Esophagus (tissue), 2 donors: ENCODE data around the gene CDK1. TPM values are rescaled to one million over a fixed set of nuclear protein-coding genes. Genes with fewer than 3 reads are reported as not detected.

Source experiments
- H3K27ac ChIP-seq, 2 donors: one replicate each; pipeline ENCODE4 v1.5.1; 2013; ENCODE audit warnings: low read depth in 2 of 2, mild to moderate bottlenecking in 2 of 2, inconsistent platforms in 1 of 2, low read length in 1 of 2, moderate library complexity in 1 of 2
- H3K27me3 ChIP-seq, 2 donors: one replicate each; pipeline ENCODE4 v1.6.1; 2013; ENCODE audit warnings: low read length in 2 of 2, control low read depth in 1 of 2, mild to moderate bottlenecking in 1 of 2; ENCODE audit not compliant: insufficient read depth in 2 of 2, control insufficient read depth in 1 of 2
- H3K36me3 ChIP-seq, 2 donors: one replicate each; pipeline ENCODE4 v1.6.1; 2013; ENCODE audit warnings: low read length in 1 of 2; ENCODE audit not compliant: control insufficient read depth in 2 of 2, insufficient read depth in 2 of 2
- H3K4me1 ChIP-seq, 2 donors: one replicate each; pipeline ENCODE4 v1.6.1; 2013; ENCODE audit warnings: low read length in 1 of 2; ENCODE audit not compliant: control insufficient read depth in 2 of 2, insufficient read depth in 2 of 2
- H3K4me3 ChIP-seq, 2 donors: one replicate each; pipeline ENCODE4 v1.5.1; 2013; ENCODE audit warnings: low read length in 2 of 2, mild to moderate bottlenecking in 2 of 2, low read depth in 1 of 2, moderate library complexity in 1 of 2
- H3K9me3 ChIP-seq, 2 donors: one replicate each; pipeline ENCODE4 v1.6.1; 2013; ENCODE audit warnings: mild to moderate bottlenecking in 2 of 2, low read depth in 1 of 2, low read length in 1 of 2, moderate library complexity in 1 of 2; ENCODE audit not compliant: control insufficient read depth in 2 of 2, insufficient read depth in 1 of 2
- WGBS, 2 donors: extraction: QIAGEN DNeasy Blood & Tissue Kit; methylation state at CpG; one replicate each; pipeline ENCODE4 v1.1.7; 2013; 5-methylcytosine and 5-hydroxymethylcytosine counted together
- polyA plus RNA-seq, 2 donors: library from polyadenylated mRNA; stranded (reverse); fragments of 200-250 nt; gene quantifications; one replicate each; pipeline ENCODE4 v1.2.3, GENCODE V29; 2013
- donor health status: healthy with polysubstance abuse.
- donor health status: Bipolar disorder and iron deficiency.

The CDK1 gene
- polyA plus RNA-seq, 2 donors = 22.4 to 23.4 TPM

DNA sequence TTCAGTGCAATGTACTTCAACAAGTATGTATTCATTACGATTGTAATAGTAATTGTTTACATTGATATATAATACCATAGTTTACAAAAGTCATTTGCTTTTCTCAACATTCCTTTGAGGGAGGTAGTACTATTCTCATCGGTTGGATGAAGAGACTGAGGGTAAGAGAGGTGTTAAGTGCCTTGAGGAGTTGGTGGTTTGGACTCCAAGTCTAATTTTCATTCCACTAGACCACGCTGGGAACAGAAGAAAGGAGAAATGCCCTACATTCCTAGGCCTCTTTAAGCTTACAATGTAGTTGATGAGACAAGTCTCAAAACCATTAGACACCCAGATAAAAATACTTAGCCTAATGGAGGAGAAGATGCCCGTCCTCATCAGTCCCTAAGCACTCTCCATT is 28.6 kb downstream of the CDK1 start:
- no peaks in the 10 kb centered on the region for H3K27me3 ChIP-seq
- 84 to 87% methylated on average over 4 of the region's 4 CpGs for whole genome bisulfite sequencing, 2 donors
- no peak overlapping the region for H3K4me3 ChIP-seq

DNA sequence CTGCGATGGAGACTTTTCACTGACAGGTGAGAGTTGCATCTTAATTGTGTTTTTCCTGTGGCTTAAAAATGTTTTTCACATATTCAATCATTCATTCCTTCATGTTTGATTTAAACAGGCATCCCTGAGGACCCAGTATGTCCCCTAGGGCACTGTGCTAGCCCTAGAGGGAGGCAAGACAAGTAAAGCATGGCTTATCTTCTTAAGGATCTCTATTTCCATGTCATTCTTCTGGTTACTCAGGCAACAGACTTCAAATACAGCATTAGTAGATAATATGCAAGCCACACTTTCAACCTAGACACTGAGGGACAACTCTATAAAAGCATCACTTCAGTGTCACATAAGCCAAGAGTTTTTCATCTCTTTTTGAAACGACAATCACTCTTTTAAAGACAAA is 29.2 kb downstream of the CDK1 start:
- Histone ChIP-seq H3K4me3 (no peak overlapping the region), H3K27me3 (no peaks in the 10 kb centered on the region), H3K36me3 (no peaks in the 10 kb centered on the region), H3K4me1 (peaks cover 3 to 5% of the 10 kb centered on the region in 2 donors), H3K9me3 (no peaks in the 10 kb centered on the region), H3K27ac (no peak overlapping the region)
- 93% methylated on average over 2 of the region's 2 CpGs for WGBS, 2 donors

More for the DNA sequence above, 28.6 kb downstream of the CDK1 start:
- H3K4me1 ChIP-seq = peaks cover 3 to 5% of the 10 kb centered on the region in 2 donors
- H3K36me3 ChIP-seq = no peaks in the 10 kb centered on the region
- H3K27ac ChIP-seq = no peak overlapping the region
- H3K9me3 ChIP-seq = no peaks in the 10 kb centered on the region

DNA sequence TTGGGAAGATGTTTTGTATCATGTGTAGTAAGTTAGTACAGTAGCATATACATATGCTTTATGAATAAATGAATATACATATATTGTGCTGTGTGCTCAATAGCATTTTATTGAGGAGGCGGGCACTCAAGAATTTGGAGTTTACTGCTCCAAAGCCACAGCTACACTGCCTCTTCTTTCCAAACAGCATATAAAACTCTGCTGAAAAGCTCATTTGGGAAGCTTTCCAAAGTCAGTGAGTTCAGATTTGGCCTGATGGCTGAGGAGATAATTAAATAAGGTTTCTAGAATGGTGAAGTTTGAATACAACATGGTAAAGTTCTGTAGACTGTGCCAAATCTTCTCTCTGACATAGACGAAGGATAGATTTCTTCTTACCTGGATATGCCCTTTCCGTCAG is 29.8 kb downstream of the CDK1 start:
- H3K27me3 ChIP-seq = no peaks in the 10 kb centered on the region
- peaks cover 3 to 5% of the 10 kb centered on the region in 2 donors for H3K4me1 ChIP-seq
- 76 to 91% methylated on average over 3 of the region's 3 CpGs for WGBS, 2 donors
- H3K9me3 ChIP-seq = no peaks in the 10 kb centered on the region
- H3K36me3 ChIP-seq = no peaks in the 10 kb centered on the region
- H3K4me3 ChIP-seq = no peak overlapping the region
- no peak overlapping the region for H3K27ac ChIP-seq

DNA sequence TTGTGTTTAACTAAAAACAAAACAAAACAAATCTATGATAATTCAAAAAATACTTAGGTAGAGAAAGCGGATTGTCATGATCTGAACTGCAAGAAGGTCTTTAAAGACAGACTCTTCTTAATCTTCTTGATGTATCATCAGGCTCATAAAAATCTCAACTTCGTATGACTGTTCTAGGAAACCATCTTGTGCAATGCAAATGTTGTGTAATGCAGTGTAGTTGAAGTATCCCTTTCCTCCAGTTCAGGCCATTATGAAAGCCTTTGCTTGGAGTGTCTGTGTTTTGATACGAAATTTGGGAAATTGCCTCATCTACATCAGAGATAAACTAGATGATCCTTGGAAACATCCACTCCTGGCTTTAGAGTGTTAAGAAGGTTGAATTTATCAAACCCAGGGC is 30.9 kb downstream of the CDK1 start:
- H3K27ac ChIP-seq = no peak overlapping the region
- H3K4me3 ChIP-seq = no peak overlapping the region
- H3K9me3 ChIP-seq = no peaks in the 10 kb centered on the region
- 84 to 88% methylated on average over 3 of the region's 3 CpGs for WGBS, 2 donors
- H3K36me3 ChIP-seq = no peaks in the 10 kb centered on the region
- no peaks in the 10 kb centered on the region for H3K27me3 ChIP-seq
- H3K4me1 ChIP-seq = peaks cover 2 to 3% of the 10 kb centered on the region in 2 donors

- peak overlapping the region in 1 of 2 donors; percentile 9 for H3K27ac ChIP-seq
- H3K4me1 ChIP-seq = peaks cover 2 to 3% of the 10 kb centered on the region in 2 donors
Observed at GRCh38 chr10:60810437-60811182, 32.3 kb downstream of the CDK1 start.

GRCh38 chr10:60816628-60817397 is 38.5 kb downstream of the CDK1 start:
- H3K4me3 ChIP-seq = no peak overlapping the region
- H3K4me1 ChIP-seq = peaks cover 0 to 3% of the 10 kb centered on the region in 2 donors
- no peak overlapping the region for H3K27ac ChIP-seq
- no peaks in the 10 kb centered on the region for H3K9me3 ChIP-seq
- no peaks in the 10 kb centered on the region for H3K36me3 ChIP-seq
- H3K27me3 ChIP-seq = no peaks in the 10 kb centered on the region
- 12 to 15% methylated on average over 5 of the region's 5 CpGs for WGBS, 2 donors

More at GRCh38 chr10:60810437-60811182, 32.3 kb downstream of the CDK1 start:
- H3K4me3 ChIP-seq = no peak overlapping the region
- 44 to 50% methylated on average over 4 of the region's 4 CpGs for WGBS, 2 donors
- no peaks in the 10 kb centered on the region for H3K9me3 ChIP-seq
- H3K27me3 ChIP-seq = no peaks in the 10 kb centered on the region
- no peaks in the 10 kb centered on the region for H3K36me3 ChIP-seq

- H3K4me1 ChIP-seq = peaks cover 0 to 3% of the 10 kb centered on the region in 2 donors
- no peaks in the 10 kb centered on the region for H3K9me3 ChIP-seq
- H3K36me3 ChIP-seq = no peaks in the 10 kb centered on the region
- H3K27me3 ChIP-seq = no peaks in the 10 kb centered on the region
- no peak overlapping the region for H3K4me3 ChIP-seq
- no peak overlapping the region for H3K27ac ChIP-seq
- 82 to 83% methylated on average over 4 of the region's 4 CpGs for WGBS, 2 donors
Observed at GRCh38 chr10:60817398-60817805, 39.1 kb downstream of the CDK1 start.

DNA sequence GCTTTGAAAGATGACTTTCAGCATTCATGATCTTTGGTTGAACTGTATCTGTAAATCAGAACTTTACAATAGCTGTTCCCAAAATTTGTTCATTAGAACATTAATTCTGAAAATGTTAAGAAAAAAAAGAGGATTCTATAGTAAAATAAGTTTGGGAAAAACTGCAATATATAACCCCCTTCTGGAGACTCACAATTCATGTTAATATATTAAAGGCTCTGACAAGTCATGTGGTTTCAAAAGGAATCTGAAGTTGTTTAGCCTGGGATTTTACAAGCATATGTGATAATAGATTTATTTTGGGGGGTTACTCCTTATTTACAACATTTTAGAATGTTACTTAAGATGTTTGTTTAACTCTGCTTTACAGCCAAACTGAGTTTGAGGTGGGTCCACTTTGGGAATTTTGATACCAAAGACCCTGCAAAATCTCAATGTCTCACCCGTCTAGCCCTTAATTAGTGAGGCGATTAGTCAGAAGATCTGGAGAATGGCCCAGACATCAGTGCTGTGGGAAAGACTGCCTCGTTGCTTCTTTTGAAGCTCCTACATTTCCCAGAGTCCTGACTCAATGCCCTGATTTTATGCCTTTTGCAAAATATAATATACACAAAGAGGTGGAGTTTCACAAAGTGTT is 40.0 kb downstream of the CDK1 start:
- H3K4me1 ChIP-seq = peaks cover 0 to 3% of the 10 kb centered on the region in 2 donors
- WGBS, 2 donors = 32 to 38% methylated on average over 3 of the region's 3 CpGs
- no peaks in the 10 kb centered on the region for H3K27me3 ChIP-seq
- H3K27ac ChIP-seq = no peak overlapping the region
- no peaks in the 10 kb centered on the region for H3K9me3 ChIP-seq
- H3K4me3 ChIP-seq = no peak overlapping the region
- H3K36me3 ChIP-seq = no peaks in the 10 kb centered on the region

- Histone ChIP-seq H3K36me3 (no peaks in the 10 kb centered on the region), H3K27me3 (no peaks in the 10 kb centered on the region), H3K27ac (no peak overlapping the region), H3K4me3 (no peak overlapping the region), H3K4me1 (peaks cover 0 to 3% of the 10 kb centered on the region in 2 donors), H3K9me3 (no peaks in the 10 kb centered on the region)
- WGBS, 2 donors = 86 to 89% methylated on average over 6 of the region's 6 CpGs
Observed at GRCh38 chr10:60819271-60819670, 41.0 kb downstream of the CDK1 start.
